Smooth muscle cell (in vitro differentiated cells): Measurements from ENCODE around the gene ARL14EP. TPM values are rescaled to one million over a fixed set of nuclear protein-coding genes. Genes with fewer than 3 reads are reported as not detected.

Experiments
- DNase-seq: peaks from one replicate; lab custom pipeline; 2025; ENCODE audit not compliant: unreplicated experiment; lab: John Stamatoyannopoulos, UW
- H2AFZ ChIP-seq: fragments of 200-600 bp; sonication (generic); 2 replicates; pipeline ENCODE4 v1.6.0; 2016; ENCODE audit warnings: antibody characterized with exemption, low read depth, mild to moderate bottlenecking
- H3F3A ChIP-seq: fragments of 200-600 bp; sonication (generic); 2 replicates; pipeline ENCODE4 v1.6.0; 2017; ENCODE audit warnings: antibody characterized with exemption, low read depth
- H3K27ac ChIP-seq: fragments of 200-600 bp; sonication (generic); 2 replicates; pipeline ENCODE4 v1.5.1; 2016; ENCODE audit warnings: low read depth, mild to moderate bottlenecking
- H3K27me3 ChIP-seq: fragments of 200-600 bp; sonication (generic); 2 replicates; pipeline ENCODE4 v1.6.1; 2016; ENCODE audit warnings: low read depth, mild to moderate bottlenecking
- H3K36me3 ChIP-seq: fragments of 200-600 bp; sonication (generic); 2 replicates; pipeline ENCODE4 v1.5.1; 2016; ENCODE audit warnings: low read depth
- H3K4me1 ChIP-seq: fragments of 200-600 bp; sonication (generic); 2 replicates; pipeline ENCODE4 v1.5.1; 2016; ENCODE audit warnings: low read depth
- H3K4me2 ChIP-seq: fragments of 200-600 bp; sonication (generic); 2 replicates; pipeline ENCODE4 v1.6.0; 2016; ENCODE audit warnings: mild to moderate bottlenecking
- H3K4me3 ChIP-seq: fragments of 200-600 bp; sonication (generic); 2 replicates; pipeline ENCODE4 v1.5.1; 2016; ENCODE audit warnings: mild to moderate bottlenecking
- H3K79me2 ChIP-seq: fragments of 200-600 bp; sonication (generic); 2 replicates; pipeline ENCODE4 v1.6.0; 2016; ENCODE audit warnings: low read depth, mild to moderate bottlenecking
- H3K9ac ChIP-seq: fragments of 200-600 bp; sonication (generic); 2 replicates; pipeline ENCODE4 v1.6.0; 2016; ENCODE audit warnings: low read depth
- H3K9me3 ChIP-seq: fragments of 200-600 bp; sonication (generic); replicated peaks from 2 replicates; pipeline ENCODE4 v1.5.1; 2016; ENCODE audit warnings: low read depth
- H4K20me1 ChIP-seq: fragments of 200-600 bp; sonication (generic); 2 replicates; pipeline ENCODE4 v1.6.0; 2016; ENCODE audit warnings: low read depth
- WGBS: methylation state at CpG from one replicate; pipeline ENCODE4 v1.1.7; 2016; ENCODE audit warnings: low lambda C conversion rate; 5-methylcytosine and 5-hydroxymethylcytosine counted together
- polyA plus RNA-seq: library from polyadenylated mRNA; unstranded; fragments of >200 nt; fragmentation: Nextera tagmentation; extraction: Ambion mirVana; gene quantifications from 2 replicates; pipeline ENCODE4 v1.2.1, GENCODE V29; 2016
- total RNA-seq: library from RNA; depleted of rRNA; stranded (reverse); fragments of >200 nt; gene quantifications from 2 replicates; pipeline ENCODE4 v1.2.3, GENCODE V29; 2014
- TF ChIP-seq, protein P1 (sequence below): fragments of 200-600 bp; sonication (generic); IDR thresholded peaks from 2 replicates; pipeline ENCODE4 v1.5.1; 2017; ENCODE audit warnings: borderline replicate concordance, mild to moderate bottlenecking, antibody characterized with exemption; ENCODE audit not compliant: insufficient read depth, poor library complexity, severe bottlenecking

The ARL14EP gene
- total and polyA plus RNA-seq, 2 experiments from 2014 or later, result 19.7 to 20.7 TPM

DNA sequence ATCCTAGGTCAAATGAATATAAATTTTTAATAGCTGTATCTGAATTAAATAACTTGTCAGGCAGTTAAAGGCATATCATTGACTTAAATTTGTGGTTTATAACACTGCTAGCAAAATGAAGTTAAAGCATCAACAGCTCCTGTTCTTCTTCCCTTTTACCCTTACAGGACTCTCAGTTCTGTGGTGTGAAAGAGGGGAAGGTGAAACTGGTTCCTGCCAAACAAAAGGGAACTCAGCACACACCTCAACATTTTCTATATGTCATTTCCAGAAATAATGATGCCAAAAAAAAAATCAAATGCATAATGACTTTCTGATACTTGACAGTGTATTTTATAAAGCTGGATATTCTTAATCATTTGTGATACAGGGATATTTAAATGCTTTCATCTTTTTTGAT is 21.2 kb downstream of the ARL14EP start:
- Histone ChIP-seq H3K4me3 (no peak overlapping the region), H3K79me2 (no peaks in the 10 kb centered on the region), H3K36me3 (no peaks in the 10 kb centered on the region), H3K27me3 (no peaks in the 10 kb centered on the region), H3K9me3 (no peaks in the 10 kb centered on the region), H3K4me2 (no peak overlapping the region), H4K20me1 (peaks cover 1% of the 10 kb centered on the region), H3K9ac (no peak overlapping the region), H3K4me1 (no peaks in the 10 kb centered on the region), H3F3A (no peaks in the 10 kb centered on the region), H2AFZ (no peak overlapping the region), H3K27ac (no peak overlapping the region)
- TF ChIP-seq, protein P1, sequence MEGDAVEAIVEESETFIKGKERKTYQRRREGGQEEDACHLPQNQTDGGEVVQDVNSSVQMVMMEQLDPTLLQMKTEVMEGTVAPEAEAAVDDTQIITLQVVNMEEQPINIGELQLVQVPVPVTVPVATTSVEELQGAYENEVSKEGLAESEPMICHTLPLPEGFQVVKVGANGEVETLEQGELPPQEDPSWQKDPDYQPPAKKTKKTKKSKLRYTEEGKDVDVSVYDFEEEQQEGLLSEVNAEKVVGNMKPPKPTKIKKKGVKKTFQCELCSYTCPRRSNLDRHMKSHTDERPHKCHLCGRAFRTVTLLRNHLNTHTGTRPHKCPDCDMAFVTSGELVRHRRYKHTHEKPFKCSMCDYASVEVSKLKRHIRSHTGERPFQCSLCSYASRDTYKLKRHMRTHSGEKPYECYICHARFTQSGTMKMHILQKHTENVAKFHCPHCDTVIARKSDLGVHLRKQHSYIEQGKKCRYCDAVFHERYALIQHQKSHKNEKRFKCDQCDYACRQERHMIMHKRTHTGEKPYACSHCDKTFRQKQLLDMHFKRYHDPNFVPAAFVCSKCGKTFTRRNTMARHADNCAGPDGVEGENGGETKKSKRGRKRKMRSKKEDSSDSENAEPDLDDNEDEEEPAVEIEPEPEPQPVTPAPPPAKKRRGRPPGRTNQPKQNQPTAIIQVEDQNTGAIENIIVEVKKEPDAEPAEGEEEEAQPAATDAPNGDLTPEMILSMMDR, result no peak
- DNase-seq, result no peak

DNA sequence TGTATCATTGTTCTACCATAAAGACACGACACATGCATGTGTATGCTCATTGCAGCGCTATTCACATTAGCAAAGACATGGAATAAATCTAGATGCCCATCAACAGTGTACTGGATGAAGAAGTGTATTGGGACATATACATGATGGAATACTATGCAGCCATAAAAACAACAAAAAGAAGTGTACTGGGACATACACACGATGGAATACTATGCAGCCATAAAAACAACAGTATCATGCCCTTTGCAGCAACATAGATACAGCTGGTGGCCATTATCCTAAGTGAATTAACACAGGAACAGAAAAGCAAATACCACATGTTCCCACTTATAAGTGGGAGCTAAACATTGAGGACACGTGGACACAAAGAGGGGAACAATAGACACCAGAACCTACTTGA is 22.7 kb downstream of the ARL14EP start:
- Histone ChIP-seq H3K27me3 (no peaks in the 10 kb centered on the region), H4K20me1 (no peaks in the 10 kb centered on the region), H3K9me3 (no peaks in the 10 kb centered on the region), H3K79me2 (no peaks in the 10 kb centered on the region), H3K9ac (no peak overlapping the region), H3K27ac (no peak overlapping the region), H3K4me2 (no peak overlapping the region), H3K36me3 (no peaks in the 10 kb centered on the region), H3K4me1 (no peaks in the 10 kb centered on the region), H3F3A (no peaks in the 10 kb centered on the region), H3K4me3 (no peak overlapping the region), H2AFZ (no peak overlapping the region)
- TF ChIP-seq, protein P1, result no peak
- 96% methylated on average over 4 of the region's 4 CpGs for WGBS
- DNase-seq, result no peak

DNA sequence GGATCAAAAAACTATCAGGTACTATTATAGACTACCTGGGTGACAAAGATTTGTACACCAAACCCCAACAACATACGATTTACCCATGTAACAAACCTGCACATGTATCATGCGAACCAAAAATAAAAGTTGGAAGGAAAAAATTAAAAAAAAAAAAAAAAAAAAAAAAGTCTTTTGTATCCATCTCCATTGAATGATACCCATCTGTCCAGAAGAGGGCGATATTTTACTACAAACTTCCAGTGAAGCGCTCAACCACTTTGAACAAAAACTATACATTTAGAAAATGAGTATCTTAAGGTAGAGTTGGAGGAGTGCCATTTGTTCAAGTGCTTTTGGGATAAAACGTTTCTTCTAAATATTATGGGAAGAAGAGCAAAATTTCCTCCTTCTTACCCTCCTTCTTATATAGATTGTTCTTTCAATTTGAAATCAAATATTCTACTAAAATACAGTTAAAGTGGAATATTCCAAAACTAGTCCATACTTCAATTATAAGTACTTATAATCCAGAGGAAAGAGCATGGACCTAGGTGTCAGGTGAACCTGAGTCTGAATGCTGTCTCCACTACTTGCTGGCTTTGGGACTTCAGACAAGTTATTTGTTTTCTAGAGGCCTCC is 23.3 kb downstream of the ARL14EP start:
- H3F3A ChIP-seq, result no peaks in the 10 kb centered on the region
- no peaks in the 10 kb centered on the region for H3K79me2 ChIP-seq
- no peak overlapping the region for H3K4me2 ChIP-seq
- no peaks in the 10 kb centered on the region for H3K27me3 ChIP-seq
- H3K36me3 ChIP-seq, result no peaks in the 10 kb centered on the region
- H3K9me3 ChIP-seq, result no peaks in the 10 kb centered on the region
- H3K27ac ChIP-seq, result no peak overlapping the region
- TF ChIP-seq, protein P1, result peak; percentile 66
- no peak overlapping the region for H2AFZ ChIP-seq
- DNase-seq, result no peak
- no peak overlapping the region for H3K9ac ChIP-seq
- H4K20me1 ChIP-seq, result no peaks in the 10 kb centered on the region
- no peaks in the 10 kb centered on the region for H3K4me1 ChIP-seq
- H3K4me3 ChIP-seq, result no peak overlapping the region
- 20% methylated on average over 5 of the region's 5 CpGs for WGBS

DNA sequence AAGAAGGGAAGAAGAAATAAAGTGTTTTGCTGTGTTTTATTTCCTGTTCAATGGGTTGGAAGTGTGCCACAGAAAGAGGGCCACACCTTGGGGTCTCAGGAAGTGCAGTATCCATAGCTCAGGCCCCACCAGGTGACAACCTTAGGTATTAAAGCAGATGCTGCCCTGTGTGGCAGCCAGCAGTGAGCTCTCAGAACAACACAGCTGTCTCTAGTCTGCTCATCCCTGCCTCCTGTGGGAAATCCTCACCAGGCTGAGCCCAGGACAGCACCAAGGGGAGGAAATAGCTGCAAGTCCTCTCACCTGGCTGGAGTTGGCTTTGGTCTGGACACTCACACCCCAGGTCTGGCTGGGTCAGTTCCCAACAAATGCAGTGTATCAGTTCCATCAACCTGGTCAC is 25.1 kb downstream of the ARL14EP start:
- Histone ChIP-seq H3K9me3 (no peaks in the 10 kb centered on the region), H4K20me1 (no peaks in the 10 kb centered on the region), H3K9ac (no peak overlapping the region), H2AFZ (no peak overlapping the region), H3K4me2 (no peak overlapping the region), H3F3A (no peaks in the 10 kb centered on the region), H3K4me3 (no peak overlapping the region), H3K27me3 (no peaks in the 10 kb centered on the region), H3K36me3 (no peaks in the 10 kb centered on the region), H3K79me2 (no peaks in the 10 kb centered on the region), H3K4me1 (no peaks in the 10 kb centered on the region), H3K27ac (no peak overlapping the region)
- no peak for DNase-seq
- TF ChIP-seq, protein P1, result no peak
